ENCODE measurements around the gene UBE2G2.

- TF ChIP-seq POLR2A (IDR thresholded peaks at IDR 0.05): no peak
- TF ChIP-seq, protein P1, sequence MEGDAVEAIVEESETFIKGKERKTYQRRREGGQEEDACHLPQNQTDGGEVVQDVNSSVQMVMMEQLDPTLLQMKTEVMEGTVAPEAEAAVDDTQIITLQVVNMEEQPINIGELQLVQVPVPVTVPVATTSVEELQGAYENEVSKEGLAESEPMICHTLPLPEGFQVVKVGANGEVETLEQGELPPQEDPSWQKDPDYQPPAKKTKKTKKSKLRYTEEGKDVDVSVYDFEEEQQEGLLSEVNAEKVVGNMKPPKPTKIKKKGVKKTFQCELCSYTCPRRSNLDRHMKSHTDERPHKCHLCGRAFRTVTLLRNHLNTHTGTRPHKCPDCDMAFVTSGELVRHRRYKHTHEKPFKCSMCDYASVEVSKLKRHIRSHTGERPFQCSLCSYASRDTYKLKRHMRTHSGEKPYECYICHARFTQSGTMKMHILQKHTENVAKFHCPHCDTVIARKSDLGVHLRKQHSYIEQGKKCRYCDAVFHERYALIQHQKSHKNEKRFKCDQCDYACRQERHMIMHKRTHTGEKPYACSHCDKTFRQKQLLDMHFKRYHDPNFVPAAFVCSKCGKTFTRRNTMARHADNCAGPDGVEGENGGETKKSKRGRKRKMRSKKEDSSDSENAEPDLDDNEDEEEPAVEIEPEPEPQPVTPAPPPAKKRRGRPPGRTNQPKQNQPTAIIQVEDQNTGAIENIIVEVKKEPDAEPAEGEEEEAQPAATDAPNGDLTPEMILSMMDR (IDR thresholded peaks at IDR 0.05): no peak
These were observed 39.8 kb downstream of the UBE2G2 start for GRCh38 chr21:44761747-44762208.

All from breast epithelium (tissue), 3 donors.